Measurements from ENCODE around the gene ZFYVE16. TPM values are rescaled to one million over a fixed set of nuclear protein-coding genes. Genes with fewer than 3 reads are reported as not detected.

Gene ZFYVE16
- total RNA-seq, 4 donors from 2014 or later, result 13.3 to 119 (median 64.8) TPM

- intact Hi-C loops (cut with DNase I; ENCODE audit: low total_unique reads), result no loop called here
- Histone ChIP-seq H3K9me3 (no peaks in the 10 kb centered on the region), H3K4me1 (no peaks in the 10 kb centered on the region), H3K27me3 (no peaks in the 10 kb centered on the region), H3K27ac (no peak overlapping the region), H3K36me3 (no peaks in the 10 kb centered on the region), H3K4me3 (no peak overlapping the region)
- no peak for DNase-seq
- no peak for TF ChIP-seq POLR2A (IDR thresholded peaks at IDR 0.05)
- TF ChIP-seq, protein P1, sequence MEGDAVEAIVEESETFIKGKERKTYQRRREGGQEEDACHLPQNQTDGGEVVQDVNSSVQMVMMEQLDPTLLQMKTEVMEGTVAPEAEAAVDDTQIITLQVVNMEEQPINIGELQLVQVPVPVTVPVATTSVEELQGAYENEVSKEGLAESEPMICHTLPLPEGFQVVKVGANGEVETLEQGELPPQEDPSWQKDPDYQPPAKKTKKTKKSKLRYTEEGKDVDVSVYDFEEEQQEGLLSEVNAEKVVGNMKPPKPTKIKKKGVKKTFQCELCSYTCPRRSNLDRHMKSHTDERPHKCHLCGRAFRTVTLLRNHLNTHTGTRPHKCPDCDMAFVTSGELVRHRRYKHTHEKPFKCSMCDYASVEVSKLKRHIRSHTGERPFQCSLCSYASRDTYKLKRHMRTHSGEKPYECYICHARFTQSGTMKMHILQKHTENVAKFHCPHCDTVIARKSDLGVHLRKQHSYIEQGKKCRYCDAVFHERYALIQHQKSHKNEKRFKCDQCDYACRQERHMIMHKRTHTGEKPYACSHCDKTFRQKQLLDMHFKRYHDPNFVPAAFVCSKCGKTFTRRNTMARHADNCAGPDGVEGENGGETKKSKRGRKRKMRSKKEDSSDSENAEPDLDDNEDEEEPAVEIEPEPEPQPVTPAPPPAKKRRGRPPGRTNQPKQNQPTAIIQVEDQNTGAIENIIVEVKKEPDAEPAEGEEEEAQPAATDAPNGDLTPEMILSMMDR (IDR thresholded peaks at IDR 0.05), result no peak
These were observed 38.3 kb upstream of the ZFYVE16 start for GRCh38 chr5:80369521-80369920.

- Histone ChIP-seq H3K36me3 (no peaks in the 10 kb centered on the region), H3K27me3 (no peaks in the 10 kb centered on the region), H3K4me1 (no peaks in the 10 kb centered on the region), H3K9me3 (no peaks in the 10 kb centered on the region), H3K4me3 (no peak overlapping the region), H3K27ac (no peak overlapping the region)
- DNase-seq, result no peak
- intact Hi-C loops (cut with DNase I; ENCODE audit: low total_unique reads), result no loop called here
- TF ChIP-seq, protein P1 (IDR thresholded peaks at IDR 0.05), result no peak
- TF ChIP-seq POLR2A (IDR thresholded peaks at IDR 0.05), result no peak
These were observed 37.5 kb upstream of the ZFYVE16 start for GRCh38 chr5:80370390-80370789.

GRCh38 chr5:80372780-80373179 lies 35.1 kb upstream of the ZFYVE16 start:
- TF ChIP-seq, protein P1 (IDR thresholded peaks at IDR 0.05), result no peak
- no peak for TF ChIP-seq POLR2A (IDR thresholded peaks at IDR 0.05)
- Histone ChIP-seq H3K27me3 (no peaks in the 10 kb centered on the region), H3K4me1 (no peaks in the 10 kb centered on the region), H3K4me3 (no peak overlapping the region), H3K9me3 (no peaks in the 10 kb centered on the region), H3K36me3 (no peaks in the 10 kb centered on the region), H3K27ac (no peak overlapping the region)
- intact Hi-C loops (cut with DNase I; ENCODE audit: low total_unique reads), result no loop called here
- DNase-seq, result no peak

GRCh38 chr5:80374188-80374587 lies 33.7 kb upstream of the ZFYVE16 start:
- intact Hi-C loops (cut with DNase I; ENCODE audit: low total_unique reads), result no loop called here
- Histone ChIP-seq H3K9me3 (no peaks in the 10 kb centered on the region), H3K27me3 (no peaks in the 10 kb centered on the region), H3K27ac (no peak overlapping the region), H3K36me3 (no peaks in the 10 kb centered on the region), H3K4me1 (no peaks in the 10 kb centered on the region), H3K4me3 (no peak overlapping the region)
- DNase-seq, result no peak
- TF ChIP-seq, protein P1 (IDR thresholded peaks at IDR 0.05), result no peak
- no peak for TF ChIP-seq POLR2A (IDR thresholded peaks at IDR 0.05)

DNA sequence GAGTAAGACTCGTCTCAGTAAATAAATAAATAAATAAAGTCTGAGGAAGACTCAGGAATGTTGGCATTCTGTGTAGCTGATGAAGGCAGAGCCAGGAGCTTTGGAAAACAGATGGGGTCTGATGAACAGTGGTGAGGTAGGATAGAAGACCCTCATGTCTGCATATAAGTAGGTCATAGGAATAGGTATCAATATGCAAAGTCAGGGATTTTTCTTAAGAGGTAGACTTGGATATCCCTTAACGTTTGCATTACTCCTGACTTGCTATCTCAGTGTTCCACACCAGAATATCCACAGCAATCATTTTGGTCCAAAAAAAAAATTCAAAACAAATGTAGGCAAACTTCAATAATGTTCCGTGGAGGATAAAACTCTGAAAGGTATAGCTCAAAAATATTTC lies 31.3 kb upstream of the ZFYVE16 start:
- H3K36me3 ChIP-seq, result no peaks in the 10 kb centered on the region
- H3K4me3 ChIP-seq, result no peak overlapping the region
- no peaks in the 10 kb centered on the region for H3K4me1 ChIP-seq
- H3K9me3 ChIP-seq, result no peaks in the 10 kb centered on the region
- H3K27me3 ChIP-seq, result no peaks in the 10 kb centered on the region
- no peak for DNase-seq
- intact Hi-C loops (cut with DNase I; ENCODE audit: low total_unique reads), result no loop called here
- TF ChIP-seq POLR2A (IDR thresholded peaks at IDR 0.05), result no peak
- no peak overlapping the region for H3K27ac ChIP-seq

DNA sequence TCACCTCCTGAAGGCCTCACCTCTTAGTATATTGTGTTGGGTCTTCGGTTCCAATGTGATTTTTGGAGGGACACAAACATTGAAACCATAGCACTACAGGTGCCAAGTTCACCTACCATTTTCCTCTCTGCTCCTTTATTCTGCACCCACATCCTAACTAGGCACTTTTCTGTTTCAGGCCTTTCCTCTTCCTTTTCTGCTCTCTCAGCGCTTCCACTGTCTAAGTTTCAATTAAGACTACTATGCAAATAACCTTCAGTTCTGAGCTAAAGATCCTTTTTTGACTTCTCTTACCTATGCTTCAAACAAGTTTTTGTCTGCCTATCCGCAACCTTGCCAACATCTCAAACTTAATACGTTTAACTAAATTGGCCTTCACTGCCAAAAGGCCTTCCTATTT lies 25.4 kb upstream of the ZFYVE16 start:
- no peaks in the 10 kb centered on the region for H3K9me3 ChIP-seq
- DNase-seq, result no peak
- no peaks in the 10 kb centered on the region for H3K27me3 ChIP-seq
- TF ChIP-seq POLR2A (IDR thresholded peaks at IDR 0.05), result no peak
- TF ChIP-seq, protein P1 (IDR thresholded peaks at IDR 0.05), result no peak
- intact Hi-C loops (cut with DNase I; ENCODE audit: low total_unique reads), result no loop called here
- no peak overlapping the region for H3K4me3 ChIP-seq
- H3K36me3 ChIP-seq, result no peaks in the 10 kb centered on the region
- H3K4me1 ChIP-seq, result no peaks in the 10 kb centered on the region
- no peak overlapping the region for H3K27ac ChIP-seq

All from uterus (tissue), 4 donors.